SK-N-MC (cell line): ENCODE measurements around the gene DPAGT1.

Experiments
- EZH2 ChIP-seq: fragments of 200-600 bp; sonication (generic); IDR thresholded peaks from one replicate; pipeline ENCODE4 v1.6.1; 2017; ENCODE audit warnings: antibody characterized with exemption
- POLR2AphosphoS5 ChIP-seq: IDR thresholded peaks from 2 replicates; pipeline ENCODE4 v1.6.1; 2012; ENCODE audit warnings: mild to moderate bottlenecking, low read depth, low read length, borderline replicate concordance

DNA sequence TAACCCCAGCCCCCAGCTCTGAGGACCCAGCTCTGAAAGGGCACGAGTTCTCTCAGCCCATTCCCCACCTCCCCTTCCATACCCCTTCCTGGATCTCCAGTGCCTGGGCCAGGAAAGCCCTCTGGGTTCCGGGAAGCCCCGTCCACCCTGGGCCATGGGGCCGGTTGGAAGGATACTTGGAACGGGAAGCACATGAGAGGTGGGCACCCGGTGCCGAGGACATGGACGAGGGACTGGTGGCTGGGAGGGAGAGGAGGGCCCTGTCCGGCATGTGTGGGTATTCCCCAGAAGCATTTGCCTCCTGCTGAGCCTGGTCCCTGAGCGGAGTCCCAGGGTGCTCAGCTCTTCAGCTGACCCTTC is 14.6 kb upstream of the DPAGT1 start:
- TF ChIP-seq POLR2AphosphoS5 (no peak), EZH2 (no peak)
